Bladder microvascular endothelial cell (primary cell): ENCODE results near the gene TMSB4X. TPM values are rescaled to one million over a fixed set of nuclear protein-coding genes. Genes with fewer than 3 reads are reported as not detected.

ENCODE experiments used
- total RNA-seq: library from RNA; depleted of rRNA; stranded (reverse); fragments of >200 nt; gene quantifications from 2 replicates; pipeline ENCODE4 v1.2.3, GENCODE V29; 2014

TMSB4X gene
- total RNA-seq: 10,272 and 12,677 TPM in 2 replicates

GRCh38 chrX:12974796-12975669 is at the start of gene TMSB4X:
Gene TMSB4X, plus strand, starts transcription at chrX:12975110.

Other genes with a start within 250 kb of the TMSB4X start
- gene PRPS2, start 183.7 kb upstream of the TMSB4X start, total RNA-seq: 20.2 and 26.8 TPM in 2 replicates
- not detected in 2 replicates for gene TLR7, start 108.0 kb upstream of the TMSB4X start, total RNA-seq
- gene TLR8, start 68.5 kb upstream of the TMSB4X start, total RNA-seq: not detected in 2 replicates
- gene FAM9C, start 69.5 kb downstream of the TMSB4X start, total RNA-seq: not detected in 2 replicates